A673 (cell line): Measurements from ENCODE around the gene CRADD.

Source experiments
- EZH2 ChIP-seq: fragments of 200-600 bp; sonication (generic); IDR thresholded peaks from 2 replicates; pipeline ENCODE4 v1.6.1; 2017; ENCODE audit warnings: borderline replicate concordance, low read depth, mild to moderate bottlenecking, mixed read lengths, antibody characterized with exemption, low read length; ENCODE audit not compliant: poor library complexity, severe bottlenecking
- TF ChIP-seq, protein P1 (sequence below): fragments of 300-800, 200-600 bp; sonication (generic); conservative IDR thresholded peaks from 2 replicates; pipeline ENCODE4 v1.5.1; 2017; ENCODE audit warnings: low read depth, mild to moderate bottlenecking, antibody characterized with exemption, low read length, moderate library complexity, mixed read lengths

DNA sequence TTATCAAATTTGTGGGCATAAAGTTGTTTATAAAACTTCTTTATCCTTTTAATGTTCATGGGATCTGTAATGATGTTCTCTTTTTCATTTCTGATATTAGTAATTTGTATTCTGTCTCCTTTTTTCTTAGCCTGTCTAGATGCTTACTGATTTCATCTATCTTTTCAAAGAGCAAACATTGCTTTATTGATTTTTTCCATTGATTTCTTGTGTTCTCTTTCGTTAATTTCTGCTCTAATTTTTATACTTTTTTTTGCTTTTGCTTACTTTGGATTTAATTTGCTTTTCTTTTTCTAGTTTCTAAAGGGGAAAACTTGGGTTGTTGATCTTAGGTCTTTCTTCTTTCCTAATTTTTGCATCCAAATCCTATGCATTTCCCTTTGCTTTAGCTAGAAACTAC lies 42.5 kb downstream of the CRADD start:
- TF ChIP-seq, protein P1, sequence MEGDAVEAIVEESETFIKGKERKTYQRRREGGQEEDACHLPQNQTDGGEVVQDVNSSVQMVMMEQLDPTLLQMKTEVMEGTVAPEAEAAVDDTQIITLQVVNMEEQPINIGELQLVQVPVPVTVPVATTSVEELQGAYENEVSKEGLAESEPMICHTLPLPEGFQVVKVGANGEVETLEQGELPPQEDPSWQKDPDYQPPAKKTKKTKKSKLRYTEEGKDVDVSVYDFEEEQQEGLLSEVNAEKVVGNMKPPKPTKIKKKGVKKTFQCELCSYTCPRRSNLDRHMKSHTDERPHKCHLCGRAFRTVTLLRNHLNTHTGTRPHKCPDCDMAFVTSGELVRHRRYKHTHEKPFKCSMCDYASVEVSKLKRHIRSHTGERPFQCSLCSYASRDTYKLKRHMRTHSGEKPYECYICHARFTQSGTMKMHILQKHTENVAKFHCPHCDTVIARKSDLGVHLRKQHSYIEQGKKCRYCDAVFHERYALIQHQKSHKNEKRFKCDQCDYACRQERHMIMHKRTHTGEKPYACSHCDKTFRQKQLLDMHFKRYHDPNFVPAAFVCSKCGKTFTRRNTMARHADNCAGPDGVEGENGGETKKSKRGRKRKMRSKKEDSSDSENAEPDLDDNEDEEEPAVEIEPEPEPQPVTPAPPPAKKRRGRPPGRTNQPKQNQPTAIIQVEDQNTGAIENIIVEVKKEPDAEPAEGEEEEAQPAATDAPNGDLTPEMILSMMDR = no peak
- TF ChIP-seq EZH2 = no peak
